Measurements from ENCODE around the gene FOLR1.

FOLR1 gene

DNA sequence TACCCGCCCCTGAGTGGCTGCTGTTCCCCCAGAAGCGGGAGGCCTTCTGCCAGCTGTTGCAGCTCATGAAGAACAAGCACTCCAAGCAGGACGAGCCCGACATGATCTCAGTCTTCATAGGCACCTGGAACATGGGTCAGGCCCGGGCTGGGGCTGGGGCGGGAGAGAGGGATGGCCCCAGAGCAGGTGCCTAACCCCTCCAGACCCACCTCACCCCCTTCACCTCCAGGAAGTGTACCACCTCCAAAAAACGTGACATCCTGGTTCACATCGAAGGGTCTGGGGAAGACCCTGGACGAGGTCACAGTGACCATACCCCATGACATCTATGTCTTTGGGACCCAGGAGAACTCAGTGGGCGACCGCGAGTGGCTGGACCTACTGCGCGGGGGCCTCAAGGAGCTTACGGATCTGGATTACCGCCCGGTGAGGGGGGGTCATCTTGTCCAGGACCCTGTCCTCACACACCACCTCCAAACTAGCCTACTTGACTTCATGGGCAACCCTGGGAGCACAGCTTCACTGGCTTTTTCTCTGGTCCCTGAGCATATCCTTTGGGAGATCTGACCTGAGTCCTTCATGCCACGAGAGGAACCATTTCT lies 38.9 kb downstream of the FOLR1 start:
- no peak overlapping the region for H3K9ac ChIP-seq (ENCODE audit: insufficient read length)

GRCh38 chr11:72231396-72232259 lies 39.7 kb downstream of the FOLR1 start:
- no peak overlapping the region for H3K9ac ChIP-seq (ENCODE audit: insufficient read length)
- no peak overlapping the region for H3K27ac ChIP-seq
- no peak for TF ChIP-seq POLR2AphosphoS5 (IDR thresholded peaks at IDR 0.05; ENCODE audit: borderline replicate concordance, low read depth, low read length)
- TF ChIP-seq FOXP2 (optimal IDR thresholded peaks at IDR 0.05; ENCODE audit: control extremely low read depth, extremely low read length, insufficient read depth) = no peak
- TF ChIP-seq EZH2 (IDR thresholded peaks at IDR 0.05) = no peak
- no peak overlapping the region for H3K4me3 ChIP-seq
- H3K36me3 ChIP-seq (ENCODE audit: insufficient read depth, low read length) = peaks cover 51% of the 10 kb centered on the region; the same call in 1 of the 2 replicates
- no peak for DNase-seq (ENCODE audit: low read depth, low spot score)
- H3K9me3 ChIP-seq (ENCODE audit: low read depth, low read length) = no peaks in the 10 kb centered on the region

More for the DNA sequence above, 38.9 kb downstream of the FOLR1 start:
- no peak overlapping the region for H3K4me3 ChIP-seq
- H3K9me3 ChIP-seq (ENCODE audit: low read depth, low read length) = no peaks in the 10 kb centered on the region
- peaks cover 49% of the 10 kb centered on the region; the same call in 1 of the 2 replicates for H3K36me3 ChIP-seq (ENCODE audit: insufficient read depth, low read length)
- no peak for DNase-seq (ENCODE audit: low read depth, low spot score)
- no peak overlapping the region for H3K27ac ChIP-seq
- TF ChIP-seq EZH2 (IDR thresholded peaks at IDR 0.05) (no peak), FOXP2 (optimal IDR thresholded peaks at IDR 0.05; ENCODE audit: control extremely low read depth, extremely low read length, insufficient read depth) (no peak), POLR2AphosphoS5 (IDR thresholded peaks at IDR 0.05; ENCODE audit: borderline replicate concordance, low read depth, low read length) (no peak)

- DNase-seq (ENCODE audit: low read depth, low spot score) = no peak
- Histone ChIP-seq H3K9me3 (ENCODE audit: low read depth, low read length) (no peaks in the 10 kb centered on the region), H3K4me3 (no peak overlapping the region), H3K9ac (ENCODE audit: insufficient read length) (no peak overlapping the region), H3K36me3 (ENCODE audit: insufficient read depth, low read length) (peaks cover 59% of the 10 kb centered on the region; the same call in 1 of the 2 replicates), H3K27ac (no peak overlapping the region)
- TF ChIP-seq FOXP2 (optimal IDR thresholded peaks at IDR 0.05; ENCODE audit: control extremely low read depth, extremely low read length, insufficient read depth) (no peak), POLR2AphosphoS5 (IDR thresholded peaks at IDR 0.05; ENCODE audit: borderline replicate concordance, low read depth, low read length) (no peak), EZH2 (IDR thresholded peaks at IDR 0.05) (no peak)
Measured at GRCh38 chr11:72232260-72233055, 40.5 kb downstream of the FOLR1 start.

GRCh38 chr11:72233056-72233772 lies 41.3 kb downstream of the FOLR1 start:
- no peaks in the 10 kb centered on the region for H3K9me3 ChIP-seq (ENCODE audit: low read depth, low read length)
- no peak overlapping the region for H3K27ac ChIP-seq
- no peak overlapping the region for H3K9ac ChIP-seq (ENCODE audit: insufficient read length)
- no peak for DNase-seq (ENCODE audit: low read depth, low spot score)
- H3K36me3 ChIP-seq (ENCODE audit: insufficient read depth, low read length) = peaks cover 63% of the 10 kb centered on the region; the same call in 1 of the 2 replicates
- no peak overlapping the region for H3K4me3 ChIP-seq
- TF ChIP-seq POLR2AphosphoS5 (IDR thresholded peaks at IDR 0.05; ENCODE audit: borderline replicate concordance, low read depth, low read length) = no peak
- TF ChIP-seq FOXP2 (optimal IDR thresholded peaks at IDR 0.05; ENCODE audit: control extremely low read depth, extremely low read length, insufficient read depth) = no peak
- TF ChIP-seq EZH2 (IDR thresholded peaks at IDR 0.05) = no peak

DNA sequence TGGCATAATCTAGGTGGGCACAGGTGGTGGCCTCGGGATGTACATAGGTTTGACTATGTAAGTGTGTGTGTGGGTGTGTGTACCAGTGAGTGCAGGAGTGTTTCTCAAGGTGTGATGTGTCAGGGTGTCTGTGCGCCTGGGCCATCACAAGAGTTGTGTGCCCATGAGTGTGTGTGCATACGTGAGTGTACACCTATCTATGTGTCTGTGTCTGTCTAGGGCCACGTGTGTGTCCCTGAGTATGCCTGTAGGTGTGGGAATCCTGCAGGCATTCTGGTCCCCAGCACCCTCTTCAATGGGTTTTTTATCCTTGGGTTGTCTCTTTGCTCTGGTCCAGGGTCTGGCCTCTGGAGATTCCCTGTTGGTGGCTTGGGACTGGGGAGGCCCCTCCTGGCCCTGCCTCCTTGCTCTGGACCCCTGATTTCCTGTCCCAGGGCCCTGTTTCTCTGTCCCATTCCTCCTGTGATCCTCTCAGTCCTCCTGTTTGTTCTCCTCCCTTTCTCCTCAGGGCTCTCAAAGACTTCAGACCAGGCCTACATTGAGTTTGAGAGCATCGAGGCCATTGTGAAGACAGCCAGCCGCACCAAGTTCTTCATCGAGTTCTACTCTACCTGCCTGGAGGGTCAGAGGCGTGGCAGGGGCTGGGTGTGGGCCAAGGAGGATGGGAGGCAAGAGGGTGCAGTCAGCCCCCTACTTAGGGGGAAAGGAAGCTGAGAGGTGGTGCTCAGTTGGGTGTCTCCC lies 42.0 kb downstream of the FOLR1 start:
- peaks cover 57% of the 10 kb centered on the region; the same call in 1 of the 2 replicates for H3K36me3 ChIP-seq (ENCODE audit: insufficient read depth, low read length)

DNA sequence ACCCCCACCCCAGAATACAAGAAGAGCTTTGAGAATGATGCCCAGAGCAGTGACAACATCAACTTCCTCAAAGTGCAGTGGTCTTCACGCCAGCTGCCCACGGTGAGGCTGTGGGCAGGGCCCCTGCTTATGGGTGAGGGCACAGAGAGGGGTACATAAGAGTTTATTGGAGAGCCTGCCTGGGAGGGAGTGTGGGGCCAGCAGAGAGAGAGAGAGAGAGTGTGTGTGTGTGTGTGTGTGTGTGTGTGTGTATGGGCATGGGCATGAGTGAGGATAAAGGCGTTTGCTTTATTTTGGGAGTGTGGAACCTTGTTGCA lies 42.5 kb downstream of the FOLR1 start:
- H3K4me3 ChIP-seq = no peak overlapping the region
- H3K36me3 ChIP-seq (ENCODE audit: insufficient read depth, low read length) = peaks cover 52% of the 10 kb centered on the region; the same call in 1 of the 2 replicates
- no peaks in the 10 kb centered on the region for H3K9me3 ChIP-seq (ENCODE audit: low read depth, low read length)
- no peak overlapping the region for H3K9ac ChIP-seq (ENCODE audit: insufficient read length)
- H3K27ac ChIP-seq = no peak overlapping the region
- TF ChIP-seq POLR2AphosphoS5 (IDR thresholded peaks at IDR 0.05; ENCODE audit: borderline replicate concordance, low read depth, low read length) (no peak), EZH2 (IDR thresholded peaks at IDR 0.05) (no peak), FOXP2 (optimal IDR thresholded peaks at IDR 0.05; ENCODE audit: control extremely low read depth, extremely low read length, insufficient read depth) (no peak)
- no peak for DNase-seq (ENCODE audit: low read depth, low spot score)

More for the DNA sequence above, 42.0 kb downstream of the FOLR1 start:
- no peak overlapping the region for H3K4me3 ChIP-seq
- DNase-seq (ENCODE audit: low read depth, low spot score) = no peak
- no peak overlapping the region for H3K9ac ChIP-seq (ENCODE audit: insufficient read length)
- TF ChIP-seq FOXP2 (optimal IDR thresholded peaks at IDR 0.05; ENCODE audit: control extremely low read depth, extremely low read length, insufficient read depth) = no peak
- no peak for TF ChIP-seq POLR2AphosphoS5 (IDR thresholded peaks at IDR 0.05; ENCODE audit: borderline replicate concordance, low read depth, low read length)
- TF ChIP-seq EZH2 (IDR thresholded peaks at IDR 0.05) = no peak
- H3K9me3 ChIP-seq (ENCODE audit: low read depth, low read length) = no peaks in the 10 kb centered on the region
- H3K27ac ChIP-seq = no peak overlapping the region

GRCh38 chr11:72234920-72235319 lies 43.0 kb downstream of the FOLR1 start:
- no peak for TF ChIP-seq POLR2AphosphoS5 (IDR thresholded peaks at IDR 0.05; ENCODE audit: borderline replicate concordance, low read depth, low read length)
- TF ChIP-seq FOXP2 (optimal IDR thresholded peaks at IDR 0.05; ENCODE audit: control extremely low read depth, extremely low read length, insufficient read depth) = no peak
- Histone ChIP-seq H3K9me3 (ENCODE audit: low read depth, low read length) (no peaks in the 10 kb centered on the region), H3K36me3 (ENCODE audit: insufficient read depth, low read length) (peaks cover 49% of the 10 kb centered on the region; the same call in 1 of the 2 replicates), H3K9ac (ENCODE audit: insufficient read length) (no peak overlapping the region), H3K27ac (no peak overlapping the region), H3K4me3 (no peak overlapping the region)
- DNase-seq (ENCODE audit: low read depth, low spot score) = no peak
